GM19025 (cell line): ENCODE results near the gene EFNB1.

Source experiments
- ATAC-seq: cut with Tn5 transposase; IDR thresholded peaks from one replicate; pipeline ENCODE4 v1.9.1; 2021; ENCODE audit warnings: mild to moderate bottlenecking, low read depth, moderate library complexity; ENCODE audit not compliant: unreplicated experiment

The EFNB1 gene

GRCh38 chrX:68842781-68843581, 14.2 kb downstream of the EFNB1 start:
- ATAC-seq, result no peak

- ATAC-seq, result no peak
These were observed 15.2 kb downstream of the EFNB1 start for GRCh38 chrX:68843992-68844391.

DNA sequence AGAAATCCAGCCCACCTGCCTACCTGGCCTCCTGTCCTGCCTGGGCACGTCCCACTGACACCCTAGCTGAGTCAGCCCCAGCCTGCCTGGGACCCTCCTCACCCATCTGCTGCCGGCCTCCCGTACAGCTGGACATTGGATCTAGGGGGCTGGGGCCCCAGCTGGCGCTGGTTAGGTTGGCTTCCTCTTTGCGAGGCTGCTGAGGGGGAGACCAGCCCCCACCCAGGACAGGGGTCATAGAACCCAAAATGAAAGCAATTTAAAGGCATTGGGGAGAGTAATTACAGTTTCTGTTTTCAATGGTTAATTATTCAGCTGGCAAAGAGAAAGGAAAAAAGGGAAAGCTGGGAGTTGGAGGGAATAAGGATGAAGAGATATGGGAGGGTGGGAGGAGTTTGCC, 15.8 kb downstream of the EFNB1 start:
- no peak for ATAC-seq

DNA sequence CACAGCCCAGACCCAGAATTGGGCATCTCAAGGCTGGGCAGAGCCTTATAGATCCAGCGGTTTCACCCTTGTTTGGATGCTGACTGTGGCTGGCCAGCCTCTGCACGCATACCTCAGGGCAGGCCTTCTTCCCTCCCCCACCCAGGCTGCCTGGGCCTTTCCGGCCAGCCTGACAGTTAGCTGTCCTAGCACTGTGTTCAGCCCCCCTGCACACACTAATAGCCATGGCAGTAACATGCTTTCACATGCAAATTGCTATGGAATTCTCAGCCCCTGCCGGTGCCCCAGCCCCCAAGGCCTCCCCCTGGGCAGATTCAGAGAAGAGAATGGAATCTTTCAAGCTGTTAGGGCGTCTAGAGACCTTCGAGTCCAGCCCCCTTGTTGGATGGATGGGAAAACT, 17.7 kb downstream of the EFNB1 start:
- no peak for ATAC-seq

DNA sequence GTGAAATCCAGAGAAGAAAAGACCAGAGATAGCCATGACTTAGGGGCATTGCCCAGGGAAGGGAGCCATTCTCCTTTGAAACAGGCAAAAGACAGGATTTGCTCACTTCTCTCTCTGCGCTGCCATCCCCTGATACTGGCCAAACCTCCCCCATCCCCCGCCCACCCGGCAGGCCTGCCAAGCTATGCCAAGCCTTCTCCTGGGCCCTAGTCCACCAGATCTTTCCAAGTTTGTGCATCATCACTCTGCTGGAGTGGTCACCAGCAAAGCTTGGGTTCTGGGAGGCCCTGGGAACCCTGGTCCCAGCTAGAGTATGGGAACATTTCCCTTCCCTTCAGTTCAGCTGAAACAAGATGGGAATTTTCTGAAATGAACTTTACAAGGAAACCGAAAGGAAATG, 18.4 kb downstream of the EFNB1 start:
- ATAC-seq, result no peak

- ATAC-seq, result no peak
These were observed 19.5 kb downstream of the EFNB1 start for GRCh38 chrX:68848189-68848940.

GRCh38 chrX:68851082-68851481, 22.3 kb downstream of the EFNB1 start:
- no peak for ATAC-seq

DNA sequence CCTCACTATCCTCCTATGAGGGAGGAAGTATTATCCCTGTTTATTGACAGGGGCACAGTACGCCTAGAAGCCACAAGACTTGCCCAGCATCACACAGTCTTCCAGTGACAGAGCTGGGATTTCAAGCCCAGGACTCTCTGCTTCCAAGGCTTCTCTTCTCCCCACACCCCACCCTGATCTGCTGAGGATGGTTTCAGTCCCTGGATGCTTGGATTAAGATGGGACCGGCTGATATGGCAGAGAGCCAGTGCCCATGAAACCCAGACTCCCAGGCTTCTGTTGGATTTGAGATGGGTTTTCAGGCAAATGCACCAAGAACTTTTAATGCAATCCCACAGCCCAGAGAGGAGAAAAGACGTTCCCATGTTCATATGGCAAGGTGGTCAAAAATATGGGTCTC, 23.2 kb downstream of the EFNB1 start:
- ATAC-seq, result no peak

DNA sequence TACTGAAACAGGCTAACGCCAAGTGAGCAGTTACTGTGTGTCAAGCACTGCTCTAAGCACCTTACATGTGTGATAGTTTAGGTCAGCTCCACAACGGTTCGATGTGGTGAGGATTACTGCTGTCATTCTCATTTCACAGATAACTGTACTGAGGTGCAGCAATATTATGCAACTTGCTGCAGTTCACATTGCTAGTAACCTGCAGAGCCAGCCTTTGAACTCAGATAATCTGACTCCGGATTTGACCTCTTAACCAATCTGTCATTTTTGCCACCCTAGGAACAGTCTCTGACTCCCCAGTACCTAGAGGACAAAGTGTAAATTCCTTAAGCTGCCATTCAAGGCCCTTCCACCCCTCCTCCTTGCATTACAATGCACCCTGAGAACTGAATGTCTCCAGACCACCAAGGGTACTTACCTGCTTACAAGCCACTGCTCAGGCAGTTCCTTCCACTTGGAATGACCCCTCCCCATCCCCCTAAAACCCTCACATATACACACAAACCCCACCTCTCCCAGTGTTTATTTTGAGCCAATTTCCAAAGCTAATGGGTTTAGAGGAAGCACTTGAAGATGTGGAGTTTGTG, 24.9 kb downstream of the EFNB1 start:
- no peak for ATAC-seq

DNA sequence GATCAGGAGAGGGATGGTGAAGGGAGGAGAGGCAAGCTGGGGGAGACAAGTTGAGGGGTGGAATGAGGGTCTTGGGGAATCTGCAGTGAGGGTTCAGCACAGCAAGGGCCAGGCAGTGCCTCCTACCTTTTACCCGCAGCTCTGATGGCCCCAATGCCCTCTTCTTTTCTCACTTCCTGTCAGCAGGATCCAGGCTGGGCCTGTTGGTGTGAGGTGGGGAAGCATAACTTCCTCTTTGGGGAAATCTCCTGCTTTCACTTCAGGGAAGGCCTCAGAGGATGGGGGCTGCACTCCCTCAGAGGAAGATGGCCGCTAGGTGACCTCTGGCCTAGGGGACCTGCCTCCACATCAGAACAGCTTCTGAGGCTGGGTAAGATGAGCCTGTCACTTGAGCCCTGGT, 36.5 kb downstream of the EFNB1 start:
- ATAC-seq, result no peak

DNA sequence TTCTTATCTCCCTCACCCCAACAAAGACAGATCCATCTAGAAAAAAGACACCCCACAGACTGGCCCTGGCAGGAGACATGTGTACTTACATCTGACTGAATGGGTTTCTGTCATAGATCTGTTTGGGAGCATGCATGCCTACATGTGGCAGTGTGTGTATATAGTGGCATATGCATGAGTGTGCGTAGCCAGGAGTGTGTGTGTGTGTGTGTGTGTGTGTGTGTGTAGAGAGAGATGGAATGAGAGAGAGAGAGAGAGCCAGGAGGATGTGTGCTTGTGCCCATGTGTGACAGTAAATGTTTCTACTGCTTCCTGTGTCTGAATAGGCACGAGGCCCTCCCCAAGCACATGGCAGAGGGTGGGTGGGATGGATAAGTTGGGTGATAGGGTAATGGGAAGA, 37.1 kb downstream of the EFNB1 start:
- no peak for ATAC-seq

DNA sequence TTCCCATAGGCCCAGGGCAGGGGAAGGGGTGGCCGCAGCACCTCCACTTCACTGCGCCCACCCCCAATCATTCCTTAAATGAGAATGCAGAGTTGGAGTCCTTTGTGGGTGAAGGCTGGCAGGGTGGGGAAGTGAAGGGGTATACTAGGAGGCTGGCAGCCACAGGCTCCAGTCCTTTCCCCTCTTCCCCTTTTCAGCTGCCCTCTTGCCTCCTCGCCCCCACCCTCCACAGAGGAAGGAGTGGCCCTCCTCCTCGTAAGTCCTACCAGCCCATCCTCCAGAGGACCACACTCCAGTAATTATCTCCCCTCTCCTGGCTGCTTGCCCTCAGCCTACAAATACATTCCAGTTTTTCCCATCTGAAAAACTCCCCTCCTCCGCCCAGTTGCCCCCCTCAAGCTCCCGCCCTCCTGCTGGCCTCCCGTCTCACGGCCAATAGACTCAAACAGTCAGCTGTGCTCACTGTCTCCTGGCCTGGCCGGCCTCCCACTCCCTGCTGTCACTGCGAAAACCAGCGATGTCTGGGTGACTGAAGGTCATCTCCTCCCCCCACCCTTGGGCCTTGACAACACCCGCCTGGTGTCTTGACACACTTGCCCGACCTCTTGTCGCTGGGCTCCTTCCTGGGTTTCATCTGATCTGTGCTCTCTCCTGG, 38.8 kb downstream of the EFNB1 start:
- ATAC-seq, result no peak

GRCh38 chrX:68868316-68868715, 39.5 kb downstream of the EFNB1 start:
- ATAC-seq, result no peak

DNA sequence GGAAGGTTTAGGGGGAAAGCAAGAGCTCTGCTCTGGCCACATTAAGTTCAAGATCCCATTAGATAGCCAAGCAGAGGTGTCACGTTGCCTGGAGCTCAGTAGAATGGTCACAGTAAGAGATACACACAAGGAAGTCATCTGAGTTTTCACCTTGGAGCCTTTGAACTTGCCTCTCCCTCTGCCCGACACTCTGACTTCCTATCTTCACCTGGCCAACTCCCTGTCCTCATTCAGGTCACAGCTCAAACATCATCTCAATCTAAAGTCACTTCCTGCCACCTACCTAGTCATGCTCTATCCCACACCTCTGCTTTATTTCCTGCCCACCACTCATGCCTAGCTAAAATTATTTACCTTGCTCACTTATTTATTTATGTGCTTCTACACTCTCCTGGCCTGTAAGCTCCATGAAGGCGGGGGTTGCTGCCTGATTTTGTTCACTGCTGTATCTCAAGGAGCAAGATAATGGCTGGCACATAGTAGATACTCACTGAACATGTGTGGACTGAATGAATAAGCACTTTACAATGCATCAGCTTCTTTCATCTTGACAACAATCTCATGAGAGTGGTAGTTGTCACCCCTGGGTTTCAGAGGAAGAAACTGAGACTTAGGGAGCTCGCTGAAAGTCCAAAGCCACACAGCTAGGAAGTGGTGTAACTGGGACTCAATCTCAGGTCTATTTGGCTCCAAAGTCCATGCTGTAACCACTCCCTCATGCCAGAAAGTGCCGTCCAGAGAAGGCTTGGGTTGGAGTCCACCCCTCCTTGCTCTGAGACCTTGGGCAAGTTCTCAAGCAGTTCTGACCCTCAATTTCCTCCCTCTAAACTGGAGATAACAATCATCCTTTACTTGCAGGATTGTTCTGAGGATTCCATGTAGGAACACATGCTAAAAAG, 40.3 kb downstream of the EFNB1 start:
- no peak for ATAC-seq

DNA sequence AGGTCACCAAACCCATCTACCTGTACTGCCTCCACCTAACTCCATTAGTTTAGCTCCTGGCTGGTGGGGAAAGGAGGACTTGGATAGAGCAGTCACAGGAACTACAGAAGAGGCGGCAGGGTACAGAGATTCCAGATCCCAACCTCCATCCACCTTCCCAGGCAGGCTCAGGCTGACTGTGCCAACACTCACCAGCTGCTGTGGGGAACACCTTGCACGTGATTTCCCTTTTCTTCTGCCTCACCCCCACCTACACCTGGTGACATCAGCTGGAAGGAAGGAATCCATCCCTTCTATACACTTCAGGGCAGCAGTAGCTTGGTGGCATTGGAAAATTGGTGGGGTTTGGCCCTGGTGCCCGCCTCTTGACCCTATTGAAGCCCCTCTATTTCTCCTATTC, 41.5 kb downstream of the EFNB1 start:
- ATAC-seq, result no peak

DNA sequence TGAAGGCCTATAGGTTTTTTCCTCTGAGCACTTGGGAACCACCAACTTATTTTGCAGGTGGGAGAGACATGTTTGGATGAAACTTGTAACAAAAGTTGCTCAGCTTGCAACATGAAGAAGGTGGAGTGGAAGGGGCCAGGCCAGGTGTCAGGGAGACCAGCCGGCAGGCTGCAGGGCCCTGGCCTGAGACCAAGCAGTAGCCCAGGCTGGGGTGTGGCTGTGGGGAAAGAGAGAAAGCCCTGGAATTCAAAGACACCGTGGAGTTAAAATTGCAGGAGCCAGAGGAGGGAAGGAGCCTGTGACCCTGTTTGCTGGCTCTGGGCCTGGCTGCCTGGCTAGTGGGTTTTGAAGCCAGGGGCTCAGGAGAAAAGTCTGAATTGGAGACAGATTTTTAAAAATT, 43.4 kb downstream of the EFNB1 start:
- no peak for ATAC-seq

GRCh38 chrX:68874076-68874475, 45.3 kb downstream of the EFNB1 start:
- ATAC-seq, result no peak

- ATAC-seq, result no peak
These were observed 47.9 kb downstream of the EFNB1 start for GRCh38 chrX:68876731-68877130.

GRCh38 chrX:68877606-68878005, 48.8 kb downstream of the EFNB1 start:
- no peak for ATAC-seq

- no peak for ATAC-seq
These were observed 50.3 kb downstream of the EFNB1 start for GRCh38 chrX:68878977-68879645.
